Measurements from ENCODE around the gene PAQR7. TPM values are rescaled to one million over a fixed set of nuclear protein-coding genes. Genes with fewer than 3 reads are reported as not detected.

The PAQR7 gene
- total RNA-seq, 4 donors from 2014 or later = 2.3 to 5.3 (median 3.8) TPM

GRCh38 chr1:25831569-25832196, 43.8 kb downstream of the PAQR7 start:
- no peak for TF ChIP-seq CTCF (IDR thresholded peaks at IDR 0.05; ENCODE audit: low read depth)

GRCh38 chr1:25829046-25829445, 46.5 kb downstream of the PAQR7 start:
- no peak for TF ChIP-seq CTCF (IDR thresholded peaks at IDR 0.05; ENCODE audit: low read depth)

GRCh38 chr1:25828491-25828890, 47.0 kb downstream of the PAQR7 start:
- TF ChIP-seq CTCF (IDR thresholded peaks at IDR 0.05; ENCODE audit: low read depth) = no peak

- TF ChIP-seq CTCF (IDR thresholded peaks at IDR 0.05; ENCODE audit: low read depth) = no peak
These were observed 48.9 kb downstream of the PAQR7 start for GRCh38 chr1:25826571-25826970.

- no peak for TF ChIP-seq CTCF (IDR thresholded peaks at IDR 0.05; ENCODE audit: low read depth)
These were observed 49.9 kb downstream of the PAQR7 start for GRCh38 chr1:25825605-25826004.

DNA sequence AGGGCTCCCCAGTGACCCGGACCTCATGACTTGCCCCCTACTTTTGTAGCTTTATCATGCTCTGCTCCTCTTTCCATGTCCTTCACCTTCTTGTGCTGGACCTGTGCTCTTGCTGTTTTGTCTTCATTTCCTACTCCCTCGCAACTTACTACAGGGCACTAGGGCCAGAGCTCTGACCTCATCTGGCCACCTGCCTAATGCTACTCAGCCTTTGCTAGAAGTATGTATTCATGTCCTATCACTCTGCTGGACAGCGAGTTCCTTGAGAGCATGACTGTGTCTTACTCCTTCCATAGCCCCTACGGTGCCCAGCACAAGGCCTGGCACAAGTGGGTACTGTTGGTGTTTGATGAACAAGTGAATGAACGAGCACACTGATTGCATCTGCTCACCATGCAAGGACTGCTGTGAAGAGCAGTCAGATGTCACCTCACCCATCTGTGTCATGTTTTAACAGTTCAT, 53.8 kb downstream of the PAQR7 start:
- no peak for TF ChIP-seq CTCF (IDR thresholded peaks at IDR 0.05; ENCODE audit: low read depth)

- no peak for TF ChIP-seq CTCF (IDR thresholded peaks at IDR 0.05; ENCODE audit: low read depth)
These were observed 54.4 kb downstream of the PAQR7 start for GRCh38 chr1:25821112-25821476.

Data from subcutaneous adipose tissue (tissue), 4 donors.